Chondrocyte (in vitro differentiated cells): ENCODE results near the gene VMAC. TPM values are rescaled to one million over a fixed set of nuclear protein-coding genes. Genes with fewer than 3 reads are reported as not detected.
A peak's percentile ranks its signal among the peaks of the same experiment; 100 is the strongest.

Experiments
- DNase-seq: peaks from one replicate; pipeline ENCODE4 v3.0.0; 2021; ENCODE audit warnings: mixed read lengths, low spot score
- H3K27ac Mint-ChIP-seq: one replicate; pipeline ENCODE4 v1.8.0; 2021; ENCODE audit warnings: mild to moderate bottlenecking, moderate library complexity, mixed read lengths; ENCODE audit not compliant: unreplicated experiment
- H3K27me3 Mint-ChIP-seq: 2 replicates; pipeline ENCODE4 v1.8.0; 2021; ENCODE audit warnings: low read depth, mixed read lengths
- H3K36me3 Mint-ChIP-seq: 2 replicates; pipeline ENCODE4 v1.8.0; 2021; ENCODE audit warnings: low read depth, mixed read lengths
- H3K4me1 Mint-ChIP-seq: 2 replicates; pipeline ENCODE4 v1.8.0; 2021; ENCODE audit warnings: low read depth, mild to moderate bottlenecking, mixed read lengths
- H3K4me3 Mint-ChIP-seq: one replicate; pipeline ENCODE4 v1.8.0; 2021; ENCODE audit warnings: mild to moderate bottlenecking, moderate library complexity, mixed read lengths; ENCODE audit not compliant: unreplicated experiment
- H3K9me3 Mint-ChIP-seq: 2 replicates; pipeline ENCODE4 v1.8.0; 2021; ENCODE audit warnings: low read depth, mixed read lengths
- total RNA-seq: library from RNA; stranded (reverse); gene quantifications from 3 replicates; pipeline ENCODE4 v1.2.1, GENCODE V29; 2021
- TF ChIP-seq, protein P1 (sequence below): fragments of 200-600 bp; sonication (generic); IDR thresholded peaks from 2 replicates; pipeline ENCODE4 v1.5.0; 2021; ENCODE audit warnings: antibody characterized with exemption, mild to moderate bottlenecking, moderate library complexity

The VMAC gene
- total RNA-seq, 1 donor from 2014 or later: 6.1 TPM

DNA sequence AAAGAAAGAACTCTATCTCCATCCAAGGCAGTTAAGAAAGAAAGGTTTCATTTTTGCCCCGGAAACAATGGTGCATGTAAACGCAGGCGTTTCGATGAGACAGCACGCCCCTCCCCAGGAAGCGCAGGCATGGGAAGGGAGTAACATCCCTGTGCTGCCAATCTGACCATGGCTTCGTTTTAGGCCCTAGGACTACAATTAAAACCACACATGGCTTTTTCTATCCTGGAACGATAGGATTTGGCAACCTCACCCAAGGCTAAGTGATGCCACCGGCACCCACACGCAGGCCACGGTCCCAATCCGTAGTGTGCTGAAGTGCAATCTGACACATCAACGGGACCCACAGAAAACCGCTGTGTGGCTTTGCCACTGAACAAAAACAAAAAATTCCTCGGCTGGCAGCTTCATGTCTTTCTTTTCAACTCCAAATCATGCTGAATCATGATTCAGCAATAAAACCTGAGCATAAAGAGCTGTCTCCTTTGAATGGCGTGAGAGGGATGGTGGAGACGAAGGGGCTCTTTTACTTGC is 49.1 kb downstream of the VMAC start:
- Mint-ChIP-seq H3K36me3 (no peaks in the 10 kb centered on the region), H3K4me3 (peak overlapping the region; percentile 3), H3K27me3 (no peaks in the 10 kb centered on the region), H3K27ac (peak overlapping the region; percentile 85), H3K9me3 (no peaks in the 10 kb centered on the region), H3K4me1 (peaks cover 58% of the 10 kb centered on the region)
- TF ChIP-seq, protein P1, sequence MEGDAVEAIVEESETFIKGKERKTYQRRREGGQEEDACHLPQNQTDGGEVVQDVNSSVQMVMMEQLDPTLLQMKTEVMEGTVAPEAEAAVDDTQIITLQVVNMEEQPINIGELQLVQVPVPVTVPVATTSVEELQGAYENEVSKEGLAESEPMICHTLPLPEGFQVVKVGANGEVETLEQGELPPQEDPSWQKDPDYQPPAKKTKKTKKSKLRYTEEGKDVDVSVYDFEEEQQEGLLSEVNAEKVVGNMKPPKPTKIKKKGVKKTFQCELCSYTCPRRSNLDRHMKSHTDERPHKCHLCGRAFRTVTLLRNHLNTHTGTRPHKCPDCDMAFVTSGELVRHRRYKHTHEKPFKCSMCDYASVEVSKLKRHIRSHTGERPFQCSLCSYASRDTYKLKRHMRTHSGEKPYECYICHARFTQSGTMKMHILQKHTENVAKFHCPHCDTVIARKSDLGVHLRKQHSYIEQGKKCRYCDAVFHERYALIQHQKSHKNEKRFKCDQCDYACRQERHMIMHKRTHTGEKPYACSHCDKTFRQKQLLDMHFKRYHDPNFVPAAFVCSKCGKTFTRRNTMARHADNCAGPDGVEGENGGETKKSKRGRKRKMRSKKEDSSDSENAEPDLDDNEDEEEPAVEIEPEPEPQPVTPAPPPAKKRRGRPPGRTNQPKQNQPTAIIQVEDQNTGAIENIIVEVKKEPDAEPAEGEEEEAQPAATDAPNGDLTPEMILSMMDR: no peak
- DNase-seq: no peak

DNA sequence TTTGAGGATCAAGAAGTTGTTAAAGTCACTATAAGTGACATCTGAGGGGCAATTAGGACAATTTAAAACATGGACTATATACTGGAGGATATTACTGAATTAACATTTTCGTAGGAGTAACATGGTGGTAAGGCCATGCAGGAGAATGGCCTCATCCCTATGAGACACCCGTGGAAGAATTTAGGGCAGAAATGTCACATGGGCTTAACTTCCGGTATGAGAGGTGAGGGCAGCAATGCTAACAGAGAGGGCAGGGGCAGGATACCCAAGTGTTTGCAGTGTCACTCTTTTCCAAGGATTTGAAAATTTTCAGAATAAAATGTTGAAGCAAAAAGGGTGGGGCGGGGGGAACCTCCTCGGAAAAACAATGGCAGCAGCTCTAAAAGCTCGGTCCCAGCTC is 49.6 kb downstream of the VMAC start:
- TF ChIP-seq, protein P1: no peak
- no peak for DNase-seq
- Mint-ChIP-seq H3K27ac (peak overlapping the region; percentile 85), H3K4me3 (peak overlapping the region; percentile 3), H3K36me3 (no peaks in the 10 kb centered on the region), H3K27me3 (no peaks in the 10 kb centered on the region), H3K4me1 (peaks cover 54% of the 10 kb centered on the region), H3K9me3 (no peaks in the 10 kb centered on the region)

DNA sequence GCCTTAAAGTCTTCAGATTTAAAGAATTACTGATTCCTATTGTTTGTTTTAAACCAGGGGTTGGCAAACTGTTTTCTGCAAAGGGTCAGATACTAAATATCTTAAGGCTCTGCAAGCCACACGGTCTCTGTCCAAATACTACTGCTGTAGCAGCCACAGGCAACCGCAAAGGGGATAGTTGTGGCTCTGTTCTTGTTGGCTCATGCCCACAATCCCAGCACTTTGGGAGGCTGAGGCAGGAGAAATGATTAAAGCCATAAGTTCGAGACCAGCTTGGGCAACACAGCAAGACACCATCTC is 50.9 kb downstream of the VMAC start:
- Mint-ChIP-seq H3K4me3 (no peak overlapping the region), H3K4me1 (peaks cover 61% of the 10 kb centered on the region), H3K36me3 (no peaks in the 10 kb centered on the region), H3K27me3 (no peaks in the 10 kb centered on the region), H3K9me3 (no peaks in the 10 kb centered on the region), H3K27ac (peak overlapping the region; percentile 39)
- TF ChIP-seq, protein P1: no peak
- DNase-seq: no peak

DNA sequence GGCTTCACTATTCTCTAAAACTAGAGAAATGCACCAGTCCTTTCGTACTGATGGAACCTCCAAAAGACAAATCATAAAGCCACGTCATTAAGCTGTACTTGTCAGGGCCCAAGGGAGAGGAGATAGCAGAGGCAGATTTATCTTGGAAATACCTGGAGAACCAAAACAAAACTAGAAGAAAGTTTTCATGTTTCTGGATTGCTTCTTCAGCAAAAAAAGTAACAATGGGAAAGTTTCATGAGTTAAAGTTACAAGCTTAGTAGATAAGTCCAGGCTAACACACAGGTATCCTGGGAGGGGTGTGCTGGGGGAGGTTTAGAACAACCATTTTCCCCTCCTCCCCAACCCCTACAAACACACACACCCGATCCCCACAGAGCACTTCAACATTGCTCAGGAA is 51.7 kb downstream of the VMAC start:
- no peak for DNase-seq
- TF ChIP-seq, protein P1: no peak
- H3K27me3 Mint-ChIP-seq: no peaks in the 10 kb centered on the region
- H3K4me1 Mint-ChIP-seq: peaks cover 57% of the 10 kb centered on the region
- no peak overlapping the region for H3K4me3 Mint-ChIP-seq
- no peaks in the 10 kb centered on the region for H3K9me3 Mint-ChIP-seq
- no peak overlapping the region for H3K27ac Mint-ChIP-seq
- H3K36me3 Mint-ChIP-seq: no peaks in the 10 kb centered on the region

DNA sequence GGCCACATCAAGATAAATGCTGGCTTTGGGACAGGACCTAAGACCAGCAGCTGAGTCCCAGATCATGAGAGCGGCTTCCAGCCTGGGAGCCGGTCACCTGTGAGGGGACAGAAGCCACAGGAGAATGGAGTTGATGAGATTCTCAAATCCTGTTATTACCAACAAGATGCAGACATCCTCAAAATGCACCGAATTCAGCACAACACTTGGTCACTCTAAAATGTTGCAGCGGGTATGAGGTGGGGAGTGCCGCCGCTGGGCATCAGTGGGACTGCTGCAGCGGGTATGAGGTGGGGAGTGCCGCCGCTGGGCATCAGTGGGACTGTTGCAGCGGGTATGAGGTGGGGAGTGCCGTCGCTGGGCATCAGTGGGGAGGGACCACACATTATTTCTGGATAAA is 52.1 kb downstream of the VMAC start:
- no peak for DNase-seq
- Mint-ChIP-seq H3K9me3 (no peaks in the 10 kb centered on the region), H3K27ac (no peak overlapping the region), H3K4me1 (peaks cover 57% of the 10 kb centered on the region), H3K36me3 (no peaks in the 10 kb centered on the region), H3K27me3 (no peaks in the 10 kb centered on the region), H3K4me3 (no peak overlapping the region)
- TF ChIP-seq, protein P1: no peak
